ENCODE measurements around the gene LDHA.
"Not testable (repeated sequence)": the region's sequence is repeated elsewhere in the genome, so short reads cannot be mapped to it uniquely, and the experiment has no call there.

Gene LDHA

GRCh38 chr11:18392434-18393321 lies 1.7 kb upstream of the LDHA start:
- H3K4me3 ChIP-seq (ENCODE audit: low read depth, low read length), result no peak overlapping the region
- DNase-seq (ENCODE audit: low read depth), result no peak

DNA sequence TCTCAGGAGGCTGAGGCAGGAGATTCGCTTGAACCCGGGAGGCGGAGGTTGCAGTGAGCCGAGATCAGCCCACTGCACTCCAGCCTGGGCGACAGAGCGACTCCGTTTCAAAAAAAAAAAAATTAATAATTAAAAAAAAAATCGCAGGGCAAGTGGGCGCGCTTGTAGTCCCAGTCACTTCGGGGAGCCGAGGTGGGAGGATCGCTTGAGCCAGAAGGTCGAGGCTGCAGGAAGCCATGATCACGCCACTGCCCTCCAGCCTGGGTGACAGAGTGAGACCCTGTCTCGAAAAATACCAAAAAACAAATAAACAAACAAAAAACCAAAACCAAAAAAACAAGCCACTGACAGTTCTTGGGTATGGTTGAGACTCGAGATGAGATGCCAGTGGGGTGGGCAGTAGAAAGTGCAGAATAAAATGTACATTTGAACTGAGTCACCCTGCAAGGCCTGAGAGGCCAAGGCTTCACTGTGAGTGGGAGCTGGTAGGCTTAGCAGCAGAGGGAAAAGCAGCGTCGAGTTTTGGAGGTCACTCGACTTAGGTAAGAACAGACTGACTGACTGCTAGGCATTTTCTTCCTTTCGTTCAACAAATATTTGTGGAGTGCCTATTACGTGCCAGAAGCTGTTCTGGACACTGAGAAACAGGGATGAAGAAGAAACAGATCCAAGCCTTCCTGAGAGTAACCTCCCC lies 635 bp upstream of the LDHA start:
- no peak for DNase-seq (ENCODE audit: low read depth)
- H3K4me3 ChIP-seq (ENCODE audit: low read depth, low read length), result peak overlapping the region; percentile 99

DNA sequence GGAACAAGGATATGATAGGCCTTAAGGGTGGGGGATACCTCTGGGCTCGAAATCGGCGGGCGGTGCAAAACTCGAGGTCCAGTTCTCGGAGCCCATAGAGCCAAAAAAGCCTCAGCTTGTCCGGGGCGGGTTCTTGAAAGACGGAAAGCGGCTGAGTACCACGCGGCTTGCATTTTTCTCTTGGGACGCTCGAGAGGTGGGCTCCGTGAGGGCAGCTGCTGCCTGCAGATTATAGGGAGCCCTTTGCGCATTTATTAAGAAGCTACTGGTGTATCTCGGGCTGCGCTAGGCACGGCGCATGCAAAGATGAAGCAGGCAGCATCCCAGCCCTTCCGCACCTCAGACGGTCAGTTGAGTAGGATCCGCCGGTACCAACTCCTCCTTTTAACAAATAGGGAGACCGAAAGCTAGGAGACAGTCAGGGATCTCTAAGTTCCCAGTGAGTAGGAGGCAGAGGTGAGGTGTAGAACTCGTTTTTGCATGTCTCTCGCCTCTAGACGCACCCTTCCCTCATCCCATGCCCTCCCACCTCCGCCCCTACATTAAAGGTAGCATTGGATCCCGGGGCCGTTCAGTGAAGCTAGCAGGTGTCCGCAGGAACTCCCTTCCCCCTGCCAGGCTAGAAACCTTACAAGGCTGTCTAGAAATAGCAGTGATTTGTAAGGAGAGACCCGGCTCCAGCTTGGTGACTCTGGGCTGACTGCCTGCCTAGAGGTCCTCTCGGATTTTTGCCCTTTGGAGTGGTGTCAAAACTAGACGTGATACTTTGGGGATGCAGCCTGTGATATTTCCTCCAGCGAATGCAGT lies 768 bp downstream of the LDHA start:
- no peak for DNase-seq (ENCODE audit: low read depth)
- peak overlapping the region; percentile 99 for H3K4me3 ChIP-seq (ENCODE audit: low read depth, low read length)

- DNase-seq (ENCODE audit: low read depth), result peak; percentile 98
- H3K4me3 ChIP-seq (ENCODE audit: low read depth, low read length), result peak overlapping the region; percentile 99
These were observed 1.6 kb downstream of the LDHA start for GRCh38 chr11:18395735-18396504.

DNA sequence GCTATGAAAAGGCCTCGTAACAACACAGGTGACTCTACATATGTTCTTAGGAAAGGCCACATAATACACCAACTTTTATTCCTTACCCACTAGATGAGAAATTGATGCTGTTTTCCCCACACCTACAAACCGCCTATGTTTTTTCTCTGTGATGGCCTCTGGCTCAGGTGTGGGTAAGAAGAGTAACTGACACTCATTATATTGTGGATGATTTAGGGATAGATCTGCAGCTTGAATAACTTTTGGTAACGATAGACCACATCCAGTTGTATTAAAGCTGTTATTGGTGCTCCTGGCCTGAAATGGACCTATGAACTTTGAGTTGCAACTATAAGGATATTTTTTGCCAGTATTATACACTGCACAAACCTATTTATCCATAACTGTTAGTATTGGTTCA lies 3.6 kb downstream of the LDHA start:
- H3K4me3 ChIP-seq (ENCODE audit: low read depth, low read length), result no peak overlapping the region
- DNase-seq (ENCODE audit: low read depth), result no peak

DNA sequence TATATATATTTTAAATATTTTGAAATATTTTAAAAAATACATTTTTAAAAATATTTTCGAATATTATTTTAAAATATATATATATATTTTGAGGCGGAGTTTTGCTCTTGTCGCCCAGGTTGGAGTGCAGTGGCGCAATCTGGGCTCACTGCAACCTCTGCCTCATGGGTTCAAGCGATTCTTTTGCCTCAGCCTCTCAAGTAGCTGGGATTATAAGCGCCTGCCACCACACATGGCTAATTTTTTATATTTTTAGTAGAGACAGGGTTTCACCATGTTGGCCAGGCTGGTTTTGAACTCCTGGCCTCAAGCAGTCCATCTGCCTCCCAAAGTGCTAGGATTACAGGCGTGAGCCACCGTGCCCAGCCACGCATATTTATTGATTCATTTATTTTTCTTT lies 6.7 kb downstream of the LDHA start:
- not testable (repeated sequence) for DNase-seq (ENCODE audit: low read depth); H3K4me3 ChIP-seq (ENCODE audit: low read depth, low read length)

GRCh38 chr11:18404062-18404461 lies 9.7 kb downstream of the LDHA start:
- DNase-seq (ENCODE audit: low read depth), result no peak
- H3K4me3 ChIP-seq (ENCODE audit: low read depth, low read length), result no peak overlapping the region

DNA sequence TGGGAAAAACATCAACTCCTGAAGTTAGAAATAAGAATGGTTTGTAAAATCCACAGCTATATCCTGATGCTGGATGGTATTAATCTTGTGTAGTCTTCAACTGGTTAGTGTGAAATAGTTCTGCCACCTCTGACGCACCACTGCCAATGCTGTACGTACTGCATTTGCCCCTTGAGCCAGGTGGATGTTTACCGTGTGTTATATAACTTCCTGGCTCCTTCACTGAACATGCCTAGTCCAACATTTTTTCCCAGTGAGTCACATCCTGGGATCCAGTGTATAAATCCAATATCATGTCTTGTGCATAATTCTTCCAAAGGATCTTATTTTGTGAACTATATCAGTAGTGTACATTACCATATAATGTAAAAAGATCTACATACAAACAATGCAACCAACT lies 13.0 kb downstream of the LDHA start:
- H3K4me3 ChIP-seq (ENCODE audit: low read depth, low read length); DNase-seq (ENCODE audit: low read depth): not testable (repeated sequence)

DNA sequence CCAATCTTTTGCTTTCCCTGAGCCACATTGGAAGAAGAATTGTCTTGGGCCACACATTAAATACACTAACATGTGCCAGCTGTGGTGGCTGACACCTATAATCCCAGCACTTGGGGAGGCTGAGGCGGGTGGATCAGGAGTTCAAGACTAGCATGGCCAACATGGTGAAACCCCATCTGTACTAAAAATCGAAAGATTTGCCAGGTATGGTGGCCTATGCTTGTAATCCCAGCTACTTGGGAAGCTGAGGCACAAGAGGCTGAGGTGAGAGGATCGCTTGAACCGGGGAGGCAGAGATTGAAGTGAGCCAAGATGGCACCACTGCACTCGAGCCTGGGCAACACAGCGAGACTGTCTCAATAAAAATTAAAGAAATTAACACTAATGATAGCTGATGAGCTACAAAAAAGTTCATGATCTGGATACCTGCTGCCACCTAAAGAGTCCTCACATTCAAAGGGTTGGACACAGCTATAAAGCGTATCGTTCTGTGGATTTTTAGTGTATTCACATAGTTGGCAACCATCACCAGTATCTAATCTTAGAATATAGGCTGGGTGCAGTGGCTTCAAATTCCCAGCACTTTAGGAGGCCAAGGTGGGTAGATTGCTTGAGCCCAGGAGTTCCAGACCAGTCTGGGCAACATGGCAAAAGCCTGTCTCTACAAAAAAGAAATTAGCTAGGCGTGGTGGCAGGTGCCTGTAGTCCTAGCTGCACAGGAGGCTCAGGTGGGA lies 14.4 kb downstream of the LDHA start:
- no peak overlapping the region for H3K4me3 ChIP-seq (ENCODE audit: low read depth, low read length)
- no peak for DNase-seq (ENCODE audit: low read depth)

GRCh38 chr11:18416459-18416858 lies 22.1 kb downstream of the LDHA start:
- no peak for DNase-seq (ENCODE audit: low read depth)
- no peak overlapping the region for H3K4me3 ChIP-seq (ENCODE audit: low read depth, low read length)

DNA sequence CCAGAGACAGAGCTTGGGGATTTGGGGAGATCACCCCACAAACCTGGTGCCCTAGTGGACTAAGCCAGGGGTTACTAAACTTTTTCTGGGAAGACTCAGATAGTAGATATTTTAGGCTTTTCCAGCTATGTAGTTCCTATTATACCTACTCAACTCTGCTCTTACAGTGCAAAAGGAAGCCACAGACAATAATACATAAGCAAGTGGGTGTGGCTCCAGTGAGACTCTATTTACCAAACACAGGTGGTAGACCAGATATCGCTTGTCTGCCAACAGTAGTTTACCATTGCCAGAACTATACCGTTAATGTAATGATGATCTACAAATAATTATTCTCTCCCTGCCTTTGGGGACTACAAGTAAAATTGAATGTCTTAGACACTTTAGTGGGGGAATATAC lies 24.7 kb downstream of the LDHA start:
- H3K4me3 ChIP-seq (ENCODE audit: low read depth, low read length), result no peak overlapping the region
- DNase-seq (ENCODE audit: low read depth), result no peak

DNA sequence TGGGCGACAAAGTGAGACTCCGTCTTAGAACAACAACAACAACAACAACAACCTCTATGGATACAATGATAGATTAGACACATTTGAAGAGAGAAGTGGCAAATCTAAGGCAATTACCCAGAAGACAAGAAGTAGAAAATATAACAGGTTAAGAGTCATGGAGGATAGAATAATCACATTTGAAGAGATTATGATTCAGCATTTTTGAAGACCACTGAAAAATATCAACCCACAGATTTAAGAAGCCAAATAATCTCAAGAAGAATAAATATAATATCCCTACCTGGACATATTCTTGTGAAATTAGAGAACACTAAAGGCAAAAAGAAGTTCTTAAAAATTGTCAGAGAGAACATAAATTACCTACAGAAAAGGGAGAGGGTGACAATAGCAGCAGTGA lies 25.7 kb downstream of the LDHA start:
- no peak overlapping the region for H3K4me3 ChIP-seq (ENCODE audit: low read depth, low read length)
- no peak for DNase-seq (ENCODE audit: low read depth)

DNA sequence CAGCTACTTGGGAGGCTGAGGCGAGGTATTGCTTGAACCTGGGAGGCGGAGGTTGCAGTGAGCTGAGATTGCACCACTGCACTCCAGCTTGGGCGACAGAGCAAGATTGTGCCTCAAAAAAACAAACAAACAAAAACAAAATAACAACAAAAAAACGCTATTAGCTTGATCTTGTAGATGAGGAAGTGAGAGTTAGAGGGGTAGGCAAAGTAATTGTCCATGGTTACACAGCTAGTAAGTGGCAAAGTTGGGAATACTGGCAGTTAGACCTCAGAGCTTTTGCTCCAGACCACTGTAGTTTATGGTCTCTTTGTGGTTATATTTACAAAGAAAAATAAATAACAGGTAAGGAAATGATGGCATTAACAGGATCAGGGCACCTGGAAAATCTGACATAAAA lies 32.9 kb downstream of the LDHA start:
- no peak overlapping the region for H3K4me3 ChIP-seq (ENCODE audit: low read depth, low read length)
- no peak for DNase-seq (ENCODE audit: low read depth)

GRCh38 chr11:18429332-18429731 lies 35.0 kb downstream of the LDHA start:
- DNase-seq (ENCODE audit: low read depth), result no peak
- no peak overlapping the region for H3K4me3 ChIP-seq (ENCODE audit: low read depth, low read length)

DNA sequence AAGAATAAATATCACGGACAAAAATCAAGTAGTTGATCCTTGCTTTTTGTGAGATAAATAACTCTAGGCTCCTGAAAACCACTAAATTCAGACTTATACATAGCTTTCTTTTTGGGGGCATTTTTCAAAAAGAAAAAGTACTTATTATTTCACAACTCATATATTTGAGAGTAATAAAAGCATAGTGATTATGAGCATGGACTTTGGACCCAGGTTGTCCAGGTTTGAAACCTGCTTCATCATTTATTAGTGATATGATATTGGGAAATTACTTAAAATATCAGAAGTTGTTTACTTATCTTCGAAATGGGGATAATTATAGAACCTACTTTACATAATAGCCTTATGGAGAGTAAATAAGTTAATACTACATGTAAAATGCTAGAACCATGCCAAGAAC lies 44.3 kb downstream of the LDHA start:
- no peak overlapping the region for H3K4me3 ChIP-seq (ENCODE audit: low read depth, low read length)
- no peak for DNase-seq (ENCODE audit: low read depth)

GRCh38 chr11:18449251-18449650 lies 54.9 kb downstream of the LDHA start:
- DNase-seq (ENCODE audit: low read depth), result no peak
- H3K4me3 ChIP-seq (ENCODE audit: low read depth, low read length), result no peak overlapping the region

DNA sequence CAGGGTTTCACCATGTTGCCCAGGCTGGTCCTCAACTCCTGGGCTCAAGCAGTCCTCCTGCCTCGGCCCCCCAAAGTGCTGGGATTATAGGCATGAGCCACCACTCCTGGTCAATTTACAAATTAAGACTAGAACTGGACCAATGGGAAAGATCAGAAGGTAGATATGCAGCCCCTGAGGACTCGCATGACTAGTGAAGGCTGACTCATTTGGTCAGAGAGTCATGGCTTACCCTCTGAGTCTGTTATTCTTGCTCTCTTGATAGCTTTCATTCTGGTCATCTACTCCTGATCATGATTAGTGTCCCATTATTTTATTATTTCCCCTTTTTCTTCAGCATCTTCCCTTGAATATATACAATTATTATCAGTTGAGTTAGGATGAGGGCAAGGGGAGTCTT lies 58.6 kb downstream of the LDHA start:
- peak; percentile 14 for DNase-seq (ENCODE audit: low read depth)
- no peak overlapping the region for H3K4me3 ChIP-seq (ENCODE audit: low read depth, low read length)

DNA sequence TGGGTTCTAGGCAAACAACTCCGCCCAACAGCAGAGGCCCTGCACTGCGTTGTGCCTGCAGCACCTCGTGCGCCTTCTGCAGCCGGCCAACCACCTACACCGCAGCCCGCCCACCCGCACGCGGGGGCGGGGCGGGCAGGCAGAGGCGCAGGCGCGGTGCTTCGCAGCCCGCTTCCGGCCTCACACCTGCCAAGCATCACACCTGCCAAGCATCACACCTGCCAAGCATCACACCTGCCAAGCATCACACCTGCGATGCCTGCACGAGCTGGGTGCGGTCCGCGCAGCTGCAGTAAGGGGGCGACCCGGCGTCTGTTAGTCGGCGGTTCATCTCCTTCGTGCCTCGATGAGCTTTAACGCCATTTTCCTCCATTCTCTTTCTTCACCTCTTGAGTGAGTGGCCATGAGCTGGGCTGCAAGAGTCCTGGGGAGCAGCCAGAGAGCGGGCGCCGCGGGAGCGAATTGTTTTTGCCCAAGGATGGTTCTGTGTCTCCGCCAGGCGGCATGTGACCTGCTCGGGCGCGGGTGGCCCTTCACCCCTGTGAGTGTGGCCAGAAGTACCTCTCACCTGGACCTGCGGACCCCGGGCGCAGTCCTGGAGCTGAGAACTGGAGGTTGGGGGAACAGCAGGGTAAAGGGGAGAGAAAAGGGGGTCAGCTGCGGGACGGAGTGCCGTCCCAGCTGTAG lies 61.5 kb downstream of the LDHA start, which contains the start of gene LDHAL6A:
LDHAL6A (plus strand) TSS at position 171 of the 687 bp plus-strand sequence. CDS start 825 bp downstream, outside the sequence.
- DNase-seq (ENCODE audit: low read depth), result no peak
- H3K4me3 ChIP-seq (ENCODE audit: low read depth, low read length), result no peak within 1 kb of the TSS
